A673 (cell line): ENCODE results near the gene FERD3L.

Experiments used
- CTCF ChIP-seq: fragments of 300-800, 200-600 bp; sonication (generic); conservative IDR thresholded peaks from 2 replicates; pipeline ENCODE4 v1.5.1; 2017; ENCODE audit warnings: low read depth, mild to moderate bottlenecking, antibody characterized with exemption, low read length, moderate library complexity, mixed read lengths
- EZH2 ChIP-seq: fragments of 200-600 bp; sonication (generic); IDR thresholded peaks from 2 replicates; pipeline ENCODE4 v1.6.1; 2017; ENCODE audit warnings: borderline replicate concordance, low read depth, mild to moderate bottlenecking, mixed read lengths, antibody characterized with exemption, low read length; ENCODE audit not compliant: poor library complexity, severe bottlenecking

GRCh38 chr7:19102884-19103283 is 42.3 kb downstream of the FERD3L start:
- TF ChIP-seq CTCF, result no peak
- no peak for TF ChIP-seq EZH2
